Omental fat pad (tissue), 4 donors: ENCODE measurements around the gene SLC39A11. TPM values are rescaled to one million over a fixed set of nuclear protein-coding genes. Genes with fewer than 3 reads are reported as not detected.
"Not testable (repeated sequence)": the region's sequence is repeated elsewhere in the genome, so short reads cannot be mapped to it uniquely, and the experiment has no call there.

Source experiments
- ATAC-seq: fragments of 150-250 bp; one replicate; pipeline ENCODE4 v1.9.1; 2016; ENCODE audit warnings: mild to moderate bottlenecking, moderate library complexity; ENCODE audit not compliant: low FRiP score
- DNase-seq: peaks from one replicate; pipeline ENCODE4 v3.0.0-alpha.2; 2019; ENCODE audit warnings: low spot score
- CTCF ChIP-seq, 3 donors: fragments of 450-650 bp; IDR thresholded peaks; one replicate each; pipeline ENCODE4 v1.5.1; 2016 to 2017; ENCODE audit warnings: antibody characterized with exemption in 3 of 3, mild to moderate bottlenecking in 3 of 3, moderate library complexity in 2 of 3
- total RNA-seq, 4 donors: library from RNA; depleted of rRNA; stranded (reverse); fragments of >200 nt; gene quantifications; one replicate each; pipeline ENCODE4 v1.1.0, GENCODE V29; 2016

The SLC39A11 gene
- total RNA-seq, 4 donors from 2014 or later, result 18.8 to 42.4 (median 31.3) TPM

DNA sequence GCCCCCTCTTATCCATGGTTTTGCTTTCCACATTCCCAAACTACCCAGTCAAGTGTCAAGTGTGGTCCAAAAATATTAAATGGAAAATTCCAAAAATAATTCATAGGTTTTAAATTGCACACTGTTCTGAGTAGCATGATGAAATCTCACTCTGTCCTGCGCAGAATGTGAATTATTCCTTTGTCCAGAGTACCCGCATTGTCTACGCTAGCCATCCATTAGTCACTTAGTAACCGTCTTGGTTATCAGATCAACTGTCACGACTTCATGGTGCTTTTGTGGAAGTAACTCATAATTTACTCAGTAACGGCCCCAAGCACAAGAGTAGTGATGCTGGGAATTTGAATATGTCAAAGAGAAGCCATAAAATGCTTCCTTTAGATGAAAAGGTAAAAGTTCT is 94.9 kb downstream of the SLC39A11 start:
- TF ChIP-seq CTCF (IDR thresholded peaks at IDR 0.05), result no peak
- no peak for DNase-seq
- no peak for ATAC-seq

DNA sequence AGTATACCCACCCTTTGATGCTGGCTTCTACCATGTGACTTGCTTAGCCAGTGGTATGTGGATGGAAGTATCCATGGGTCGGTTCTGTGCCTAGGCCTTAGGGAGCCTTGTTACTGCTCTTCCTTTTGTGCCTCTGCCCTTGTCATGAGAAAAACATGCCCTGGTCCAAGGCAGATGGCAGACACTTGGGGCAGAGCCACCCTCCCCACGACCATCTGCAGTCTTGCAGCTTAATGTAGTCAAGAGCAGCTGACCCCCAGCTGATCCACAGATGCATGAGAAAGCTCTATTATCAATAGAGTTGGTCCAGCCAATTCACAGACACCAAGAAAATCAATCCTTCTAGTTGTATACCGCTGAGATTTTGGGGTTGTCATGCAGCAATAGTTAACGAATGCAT is 95.7 kb downstream of the SLC39A11 start:
- no peak for DNase-seq
- ATAC-seq, result no peak
- TF ChIP-seq CTCF (IDR thresholded peaks at IDR 0.05), result no peak

DNA sequence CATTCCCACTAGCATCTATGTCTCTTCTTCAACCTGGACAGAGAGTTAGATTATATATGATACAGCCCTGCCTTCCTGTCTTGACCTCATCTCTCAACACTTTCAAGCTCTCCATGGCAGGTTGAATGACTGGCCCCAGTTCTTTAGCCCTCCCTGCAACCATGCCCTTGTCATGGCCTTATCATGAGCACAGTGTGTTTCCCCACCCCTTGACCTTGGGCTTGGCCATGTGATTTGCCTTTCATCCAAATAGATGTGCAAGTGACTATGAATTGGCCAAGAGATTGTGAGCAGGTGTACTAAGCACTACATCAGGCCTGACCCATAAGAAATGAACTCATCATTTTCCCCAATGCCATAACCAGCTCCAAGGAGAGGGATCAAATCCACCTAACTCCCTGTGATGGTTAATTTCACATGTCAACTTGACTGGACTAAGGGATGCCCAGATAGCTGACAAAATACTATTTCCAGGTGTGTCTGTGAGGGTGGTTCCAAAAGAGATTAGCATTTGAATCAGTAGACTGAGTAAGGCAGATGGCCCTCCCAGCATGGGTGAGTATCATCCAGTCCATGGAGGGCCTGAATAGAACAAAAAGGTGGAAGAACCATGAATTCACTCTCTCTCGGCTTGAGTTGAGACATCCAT is 97.4 kb downstream of the SLC39A11 start:
- no peak for TF ChIP-seq CTCF (IDR thresholded peaks at IDR 0.05)
- ATAC-seq (no peak), DNase-seq (no peak)

DNA sequence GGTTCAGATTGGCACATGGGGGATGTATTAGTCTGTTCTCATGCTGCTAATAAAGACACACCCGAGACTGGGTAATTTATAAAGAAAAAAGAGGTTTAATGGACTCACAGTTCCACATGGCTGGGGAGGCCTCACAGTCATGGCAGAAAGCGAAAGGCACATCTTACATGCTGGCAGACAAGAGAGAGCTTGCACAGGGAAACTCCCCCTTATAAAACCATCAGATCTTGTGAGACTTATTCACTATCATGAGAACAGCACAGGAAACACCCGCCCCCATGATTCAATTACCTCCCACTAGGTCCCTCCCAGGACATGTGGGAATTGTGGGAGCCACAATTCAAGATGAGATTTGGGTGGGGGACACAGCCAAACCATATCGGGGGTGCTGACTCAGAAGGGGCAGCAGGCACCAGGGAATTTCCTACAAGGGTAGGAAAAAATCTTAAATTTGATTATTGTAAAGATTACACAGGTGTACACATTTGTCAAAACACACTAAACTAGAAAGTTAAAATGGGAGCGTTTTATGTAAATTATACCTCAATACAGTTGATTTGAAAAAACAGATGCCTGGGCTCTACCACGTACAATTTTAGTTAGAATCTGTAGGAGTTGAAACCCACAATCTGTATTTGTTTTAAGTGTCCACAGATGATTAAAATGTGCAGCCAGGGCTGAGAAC is 99.6 kb downstream of the SLC39A11 start:
- not testable (repeated sequence) for ATAC-seq

GRCh38 chr17:72991651-72992050 is 100.8 kb downstream of the SLC39A11 start:
- TF ChIP-seq CTCF (IDR thresholded peaks at IDR 0.05), result no peak
- DNase-seq, result no peak
- ATAC-seq, result no peak

More for the DNA sequence above, 99.6 kb downstream of the SLC39A11 start:
- not testable (repeated sequence) for DNase-seq

DNA sequence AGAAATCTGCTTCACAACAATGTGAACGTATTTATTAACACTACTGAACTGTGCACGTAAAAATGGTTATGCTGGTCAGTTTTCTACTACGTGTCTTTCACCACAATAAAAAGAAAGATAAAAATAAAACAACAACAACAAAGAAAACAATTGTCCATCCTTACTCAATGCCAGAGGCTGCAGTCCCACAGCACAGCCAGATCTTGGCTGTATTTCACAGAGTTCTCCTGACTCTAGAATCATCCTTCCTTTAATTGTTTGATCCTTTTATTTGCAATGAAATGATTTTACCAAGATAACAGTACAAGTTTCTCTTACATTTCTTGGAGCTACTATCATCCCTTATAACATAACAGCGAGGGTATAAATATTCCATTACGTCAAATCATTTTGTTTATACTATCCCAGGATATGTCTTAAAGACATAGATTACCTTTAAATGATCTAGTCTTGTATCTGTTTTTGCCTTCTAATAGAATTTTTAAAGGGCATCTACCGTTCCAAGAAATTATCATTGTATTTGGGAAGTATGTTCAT is 103.3 kb downstream of the SLC39A11 start:
- no peak for TF ChIP-seq CTCF (IDR thresholded peaks at IDR 0.05)
- no peak for DNase-seq
- ATAC-seq, result no peak

DNA sequence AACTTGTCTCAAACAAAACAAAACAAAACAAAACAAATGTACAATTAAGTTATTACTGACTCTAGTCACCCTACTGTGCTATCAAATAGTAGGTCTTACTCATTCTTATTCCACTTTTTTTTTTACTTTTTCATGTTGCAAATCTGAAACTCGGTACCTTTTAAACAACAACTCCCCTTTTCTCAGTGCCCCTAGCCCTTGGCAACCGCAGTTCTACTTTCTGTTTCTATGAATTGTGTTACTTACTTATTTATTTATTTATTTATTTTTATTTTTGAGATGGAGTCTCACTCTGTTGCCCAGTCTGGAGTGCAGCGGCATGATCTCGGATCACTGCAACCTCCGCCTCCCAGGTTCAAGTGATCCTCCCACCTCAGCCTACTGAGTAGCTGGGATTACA is 104.0 kb downstream of the SLC39A11 start:
- ATAC-seq (no peak), DNase-seq (no peak)
- TF ChIP-seq CTCF (IDR thresholded peaks at IDR 0.05), result no peak
